Ovary (tissue), 3 donors: Measurements from ENCODE around the gene FILIP1L.

Experiments used
- EP300 ChIP-seq: sonication (generic); formaldehyde crosslinking; IDR thresholded peaks from one replicate; pipeline ENCODE4 v1.6.1; 2017; ENCODE audit warnings: antibody characterized with exemption
- POLR2A ChIP-seq: fragments of 450-650 bp; IDR thresholded peaks from one replicate; pipeline ENCODE4 v1.6.1; 2017; ENCODE audit warnings: antibody characterized with exemption, mild to moderate bottlenecking, moderate library complexity
- TF ChIP-seq, protein P1 (sequence below), 3 donors: fragments of 450-650 bp in 2 of 3; fragments of 200-600 bp in 1 of 3; IDR thresholded peaks; one replicate each; pipeline versions ENCODE4 v1.5.1 to v1.8.0; 2016 to 2022; ENCODE audit warnings: antibody characterized with exemption in 3 of 3, mild to moderate bottlenecking in 1 of 3
- donor health status: DM: no; HTN: no; CAD: no.

DNA sequence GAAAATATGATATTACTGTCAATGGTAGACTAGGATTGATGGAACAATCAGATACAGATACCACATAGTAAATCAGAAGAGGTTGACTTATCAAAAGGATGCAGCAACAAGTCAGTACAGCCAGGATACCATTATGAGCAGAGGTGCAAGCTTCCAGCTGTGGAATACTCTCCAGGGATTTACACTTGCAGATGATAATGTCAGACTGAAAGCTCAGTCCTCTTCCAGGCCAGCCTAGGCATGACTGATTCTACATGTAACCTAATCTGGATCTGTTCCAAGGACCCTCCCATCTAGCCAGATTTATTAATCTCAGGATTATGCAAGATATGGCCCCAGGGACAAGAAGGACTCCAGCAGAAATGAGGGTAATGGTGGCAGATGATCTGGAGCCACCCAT, 8.2 kb downstream of the FILIP1L start:
- TF ChIP-seq, protein P1, sequence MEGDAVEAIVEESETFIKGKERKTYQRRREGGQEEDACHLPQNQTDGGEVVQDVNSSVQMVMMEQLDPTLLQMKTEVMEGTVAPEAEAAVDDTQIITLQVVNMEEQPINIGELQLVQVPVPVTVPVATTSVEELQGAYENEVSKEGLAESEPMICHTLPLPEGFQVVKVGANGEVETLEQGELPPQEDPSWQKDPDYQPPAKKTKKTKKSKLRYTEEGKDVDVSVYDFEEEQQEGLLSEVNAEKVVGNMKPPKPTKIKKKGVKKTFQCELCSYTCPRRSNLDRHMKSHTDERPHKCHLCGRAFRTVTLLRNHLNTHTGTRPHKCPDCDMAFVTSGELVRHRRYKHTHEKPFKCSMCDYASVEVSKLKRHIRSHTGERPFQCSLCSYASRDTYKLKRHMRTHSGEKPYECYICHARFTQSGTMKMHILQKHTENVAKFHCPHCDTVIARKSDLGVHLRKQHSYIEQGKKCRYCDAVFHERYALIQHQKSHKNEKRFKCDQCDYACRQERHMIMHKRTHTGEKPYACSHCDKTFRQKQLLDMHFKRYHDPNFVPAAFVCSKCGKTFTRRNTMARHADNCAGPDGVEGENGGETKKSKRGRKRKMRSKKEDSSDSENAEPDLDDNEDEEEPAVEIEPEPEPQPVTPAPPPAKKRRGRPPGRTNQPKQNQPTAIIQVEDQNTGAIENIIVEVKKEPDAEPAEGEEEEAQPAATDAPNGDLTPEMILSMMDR (IDR thresholded peaks at IDR 0.05): no peak
- TF ChIP-seq POLR2A (no peak), EP300 (no peak)
